ENCODE measurements around the gene SUPT20HL2. TPM values are rescaled to one million over a fixed set of nuclear protein-coding genes. Genes with fewer than 3 reads are reported as not detected.

Gene SUPT20HL2
- total RNA-seq, 1 experiment from 2014 or later, result not detected

GRCh38 chrX:24271262-24271661 lies 42.6 kb downstream of the SUPT20HL2 start:
- no peak for DNase-seq (ENCODE audit: low spot score)
- ATAC-seq, result no peak
- no peak overlapping the region for H3K27ac Mint-ChIP-seq
- no peaks in the 10 kb centered on the region for H3K27me3 Mint-ChIP-seq (ENCODE audit: low read depth)
- no peaks in the 10 kb centered on the region for H3K9me3 Mint-ChIP-seq
- no peak overlapping the region for H3K4me3 Mint-ChIP-seq
- no peak for TF ChIP-seq ZNF121 (CRISPR knock-in tag; IDR thresholded peaks at IDR 0.05)
- ChIA-PET POLR2A (no interaction called here), CTCF (no interaction called here)
- H3K36me3 Mint-ChIP-seq, result no peaks in the 10 kb centered on the region
- H3K4me1 Mint-ChIP-seq, result peaks cover 11% of the 10 kb centered on the region; the same call in 1 of the 2 replicates

DNA sequence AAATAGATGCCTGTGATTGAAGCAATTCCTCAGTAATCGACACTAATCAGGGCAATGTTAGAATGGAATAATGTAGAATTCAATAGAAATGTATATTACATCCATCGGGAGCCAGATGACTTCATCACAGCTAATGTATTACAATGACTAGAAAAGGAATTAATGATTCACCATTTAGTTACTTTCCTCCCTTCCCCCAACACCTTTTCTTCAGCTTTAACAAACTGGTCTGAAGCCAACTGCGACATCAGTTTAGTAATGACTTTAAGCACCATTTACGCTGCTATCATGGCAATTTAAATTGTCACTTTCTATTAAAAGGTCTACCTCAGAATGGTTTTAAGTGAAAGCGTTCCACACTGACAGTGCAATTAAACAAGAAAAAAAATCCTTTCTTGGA lies 45.1 kb downstream of the SUPT20HL2 start:
- no peak overlapping the region for H3K27ac Mint-ChIP-seq
- ChIA-PET POLR2A (no interaction called here), CTCF (interaction anchor here (1.1 kb wide), 1 partner anchor 11 kb away, joined by 3 read pairs; no protein-coding TSS in a partner anchor)
- TF ChIP-seq RELA (CRISPR knock-in tag; IDR thresholded peaks at IDR 0.05; ENCODE audit: borderline replicate concordance) (no peak), FOXP4 (CRISPR knock-in tag; IDR thresholded peaks at IDR 0.05) (no peak), EMX1 (CRISPR knock-in tag; IDR thresholded peaks at IDR 0.05) (no peak), FOXK1 (CRISPR knock-in tag; IDR thresholded peaks at IDR 0.05) (no peak), CBFB (CRISPR knock-in tag; IDR thresholded peaks at IDR 0.05; ENCODE audit: low read depth) (no peak), ETV6 (CRISPR knock-in tag; IDR thresholded peaks at IDR 0.05) (no peak), E2F4 (CRISPR knock-in tag; IDR thresholded peaks at IDR 0.05; ENCODE audit: borderline replicate concordance, low read depth) (no peak), OVOL2 (CRISPR knock-in tag; IDR thresholded peaks at IDR 0.05; ENCODE audit: borderline replicate concordance) (no peak), ZNF416 (CRISPR knock-in tag; IDR thresholded peaks at IDR 0.05) (no peak)
- no peak overlapping the region for H3K4me3 Mint-ChIP-seq
- H3K27me3 Mint-ChIP-seq (ENCODE audit: low read depth), result no peaks in the 10 kb centered on the region
- ATAC-seq (no peak), DNase-seq (ENCODE audit: low spot score) (no peak)
- no peaks in the 10 kb centered on the region for H3K36me3 Mint-ChIP-seq
- peaks cover 11% of the 10 kb centered on the region; the same call in 1 of the 2 replicates for H3K4me1 Mint-ChIP-seq
- H3K9me3 Mint-ChIP-seq, result no peaks in the 10 kb centered on the region

DNA sequence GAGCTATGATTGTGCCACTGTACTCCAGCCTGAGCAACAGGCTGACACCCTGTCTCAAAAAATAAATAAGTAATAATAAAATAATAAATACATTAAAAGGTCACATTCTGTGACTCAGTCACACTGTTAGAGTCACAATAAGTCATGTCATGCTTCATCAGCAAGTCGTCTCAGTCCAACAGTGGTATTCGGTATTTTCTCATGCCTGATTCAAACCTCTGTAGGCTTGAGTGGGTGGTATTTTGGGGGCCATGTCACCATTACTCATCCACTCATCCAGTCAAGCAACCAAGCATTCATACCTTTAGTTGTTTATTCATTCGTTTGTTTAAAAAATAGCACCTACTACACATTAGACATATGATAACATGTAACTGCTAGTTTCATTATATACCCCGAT lies 46.9 kb downstream of the SUPT20HL2 start:
- Mint-ChIP-seq H3K4me3 (no peak overlapping the region), H3K27me3 (ENCODE audit: low read depth) (no peaks in the 10 kb centered on the region), H3K27ac (no peak overlapping the region), H3K9me3 (no peaks in the 10 kb centered on the region), H3K36me3 (no peaks in the 10 kb centered on the region), H3K4me1 (peaks cover 11% of the 10 kb centered on the region; the same call in 1 of the 2 replicates)
- ChIA-PET CTCF (no interaction called here), POLR2A (no interaction called here)
- no peak for DNase-seq (ENCODE audit: low spot score)
- no peak for TF ChIP-seq GTF2I (CRISPR knock-in tag; conservative IDR thresholded peaks at IDR 0.05)
- TF ChIP-seq PREB (CRISPR knock-in tag; IDR thresholded peaks at IDR 0.05; ENCODE audit: borderline replicate concordance), result no peak
- no peak for TF ChIP-seq SOX15 (CRISPR knock-in tag; IDR thresholded peaks at IDR 0.05)
- TF ChIP-seq, protein P1, sequence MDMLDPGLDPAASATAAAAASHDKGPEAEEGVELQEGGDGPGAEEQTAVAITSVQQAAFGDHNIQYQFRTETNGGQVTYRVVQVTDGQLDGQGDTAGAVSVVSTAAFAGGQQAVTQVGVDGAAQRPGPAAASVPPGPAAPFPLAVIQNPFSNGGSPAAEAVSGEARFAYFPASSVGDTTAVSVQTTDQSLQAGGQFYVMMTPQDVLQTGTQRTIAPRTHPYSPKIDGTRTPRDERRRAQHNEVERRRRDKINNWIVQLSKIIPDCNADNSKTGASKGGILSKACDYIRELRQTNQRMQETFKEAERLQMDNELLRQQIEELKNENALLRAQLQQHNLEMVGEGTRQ (CRISPR knock-in tag; IDR thresholded peaks at IDR 0.05), result no peak
- TF ChIP-seq MLX (CRISPR knock-in tag; IDR thresholded peaks at IDR 0.05), result no peak
- TF ChIP-seq TEAD4 (CRISPR knock-in tag; IDR thresholded peaks at IDR 0.05), result no peak
- no peak for TF ChIP-seq ZNF121 (CRISPR knock-in tag; IDR thresholded peaks at IDR 0.05)
- TF ChIP-seq ESRRA (CRISPR knock-in tag; IDR thresholded peaks at IDR 0.05; ENCODE audit: borderline replicate concordance), result no peak
- TF ChIP-seq, protein P2, sequence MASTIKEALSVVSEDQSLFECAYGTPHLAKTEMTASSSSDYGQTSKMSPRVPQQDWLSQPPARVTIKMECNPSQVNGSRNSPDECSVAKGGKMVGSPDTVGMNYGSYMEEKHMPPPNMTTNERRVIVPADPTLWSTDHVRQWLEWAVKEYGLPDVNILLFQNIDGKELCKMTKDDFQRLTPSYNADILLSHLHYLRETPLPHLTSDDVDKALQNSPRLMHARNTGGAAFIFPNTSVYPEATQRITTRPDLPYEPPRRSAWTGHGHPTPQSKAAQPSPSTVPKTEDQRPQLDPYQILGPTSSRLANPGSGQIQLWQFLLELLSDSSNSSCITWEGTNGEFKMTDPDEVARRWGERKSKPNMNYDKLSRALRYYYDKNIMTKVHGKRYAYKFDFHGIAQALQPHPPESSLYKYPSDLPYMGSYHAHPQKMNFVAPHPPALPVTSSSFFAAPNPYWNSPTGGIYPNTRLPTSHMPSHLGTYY (CRISPR knock-in tag; IDR thresholded peaks at IDR 0.05), result no peak
- no peak for TF ChIP-seq CREB1 (CRISPR knock-in tag; IDR thresholded peaks at IDR 0.05)
- TF ChIP-seq, protein P3, sequence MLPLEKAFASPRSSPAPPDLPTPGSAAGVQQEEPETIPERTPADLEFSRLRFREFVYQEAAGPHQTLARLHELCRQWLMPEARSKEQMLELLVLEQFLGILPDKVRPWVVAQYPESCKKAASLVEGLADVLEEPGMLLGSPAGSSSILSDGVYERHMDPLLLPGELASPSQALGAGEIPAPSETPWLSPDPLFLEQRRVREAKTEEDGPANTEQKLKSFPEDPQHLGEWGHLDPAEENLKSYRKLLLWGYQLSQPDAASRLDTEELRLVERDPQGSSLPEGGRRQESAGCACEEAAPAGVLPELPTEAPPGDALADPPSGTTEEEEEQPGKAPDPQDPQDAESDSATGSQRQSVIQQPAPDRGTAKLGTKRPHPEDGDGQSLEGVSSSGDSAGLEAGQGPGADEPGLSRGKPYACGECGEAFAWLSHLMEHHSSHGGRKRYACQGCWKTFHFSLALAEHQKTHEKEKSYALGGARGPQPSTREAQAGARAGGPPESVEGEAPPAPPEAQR (CRISPR knock-in tag; IDR thresholded peaks at IDR 0.05), result no peak
- no peak for ATAC-seq

Measured in WTC11 (cell line).